PC-3 (cell line): Measurements from ENCODE around the gene MAML3. TPM values are rescaled to one million over a fixed set of nuclear protein-coding genes. Genes with fewer than 3 reads are reported as not detected.

Source experiments
- ATAC-seq: fragments of 200-7000 bp; cut with Tn5 transposase; 2 replicates; pipeline ENCODE4 v1.9.1; 2020; ENCODE audit warnings: mild to moderate bottlenecking, moderate library complexity
- BruUV-seq: library from RNA; stranded (reverse); fragments of 400-500 nt; replicated peaks from 2 replicates; lab custom pipeline; 2021; lab: Mats Ljungman, UMichigan
- CTCF ChIA-PET: fragments of 300-600 bp; sonication (Branson Sonifier 250); formaldehyde crosslinking; loops from one replicate; lab custom pipeline; 2022; ENCODE audit warnings: antibody characterized with exemption; lab: Charles Lee
- POLR2A ChIA-PET: fragments of 300-600 bp; sonication (Branson Sonifier 250); formaldehyde crosslinking; loops from one replicate; lab custom pipeline; 2022; ENCODE audit warnings: antibody characterized with exemption; ENCODE audit not compliant: unreplicated experiment; lab: Charles Lee
- DNase-seq: peaks from one replicate; pipeline ENCODE4 v3.0.0-alpha.2; 2015
- H2AFZ ChIP-seq: fragments of 300-600 bp; sonication (generic); 2 replicates; pipeline ENCODE4 v1.6.0; 2016; ENCODE audit warnings: antibody characterized with exemption, low read length
- H3F3A ChIP-seq: fragments of 300-600 bp; sonication (generic); one replicate; pipeline ENCODE4 v1.6.0; 2017; ENCODE audit warnings: antibody characterized with exemption, low read length, control low read depth, mild to moderate bottlenecking; ENCODE audit not compliant: unreplicated experiment
- H3K27ac ChIP-seq: fragments of 300-600 bp; sonication (generic); 2 replicates; pipeline ENCODE4 v1.5.1; 2016; ENCODE audit warnings: mild to moderate bottlenecking, low read length
- H3K27me3 ChIP-seq: fragments of 300-600 bp; sonication (generic); 2 replicates; pipeline ENCODE4 v1.6.1; 2016; ENCODE audit warnings: low read length, mixed read lengths
- H3K36me3 ChIP-seq: fragments of 300-600 bp; sonication (generic); 2 replicates; pipeline ENCODE4 v1.6.1; 2016; ENCODE audit warnings: low read depth, mixed run types, low read length, mixed read lengths
- H3K4me1 ChIP-seq: fragments of 300-600 bp; sonication (generic); 2 replicates; pipeline ENCODE4 v1.5.1; 2016; ENCODE audit warnings: low read length; ENCODE audit not compliant: insufficient read depth
- H3K4me2 ChIP-seq: fragments of 300-600 bp; sonication (generic); 2 replicates; pipeline ENCODE4 v1.6.0; 2016; ENCODE audit warnings: low read length
- H3K4me3 ChIP-seq: fragments of 300-600 bp; sonication (generic); 2 replicates; pipeline ENCODE4 v1.5.1; 2016; ENCODE audit warnings: mild to moderate bottlenecking, low read length, mixed read lengths
- H3K79me2 ChIP-seq: fragments of 300-600 bp; sonication (generic); 2 replicates; pipeline ENCODE4 v1.6.1; 2017; ENCODE audit warnings: low read length, mixed read lengths
- H3K9ac ChIP-seq: fragments of 300-600 bp; sonication (generic); 2 replicates; pipeline ENCODE4 v1.6.0; 2016; ENCODE audit warnings: mild to moderate bottlenecking, low read length
- H3K9me2 ChIP-seq: fragments of 300-600 bp; sonication (generic); replicated peaks from 2 replicates; pipeline ENCODE4 v1.6.1; 2016; ENCODE audit warnings: mixed run types, low read length, mixed read lengths
- H3K9me3 ChIP-seq: fragments of 300-600 bp; sonication (generic); 2 replicates; pipeline ENCODE4 v1.6.1; 2016; ENCODE audit warnings: low read length, mixed read lengths
- H4K20me1 ChIP-seq: fragments of 300-600 bp; sonication (generic); 2 replicates; pipeline ENCODE4 v1.6.1; 2016; ENCODE audit warnings: low read length, mixed read lengths
- EZH2 ChIP-seq: fragments of 300-600 bp; sonication (generic); IDR thresholded peaks from one replicate; pipeline ENCODE4 v1.6.1; 2017; ENCODE audit warnings: antibody characterized with exemption, mild to moderate bottlenecking, low read length; ENCODE audit not compliant: unreplicated experiment
- EZH2phosphoT487 ChIP-seq: fragments of 300-600 bp; sonication (generic); IDR thresholded peaks from 2 replicates; pipeline ENCODE4 v1.6.1; 2018; ENCODE audit warnings: mild to moderate bottlenecking, antibody characterized with exemption, low read length, borderline replicate concordance
- intact Hi-C: fragments of 100-400 bp; cut with micrococcal nuclease; formaldehyde crosslinking; loops from 2 replicates; pipeline ENCODE4 v1.9.0; 2023
- total RNA-seq: library from RNA; depleted of rRNA; stranded (reverse); fragments of >200 nt; gene quantifications from 2 replicates; pipeline ENCODE4 v1.2.3, GENCODE V29; 2014
- TF ChIP-seq, protein P1 (sequence below): fragments of 300-600 bp; sonication (generic); conservative IDR thresholded peaks from 2 replicates; pipeline ENCODE4 v1.5.1; 2017; ENCODE audit warnings: antibody characterized with exemption, low read depth, mild to moderate bottlenecking, low read length

Gene MAML3
- total RNA-seq, 1 experiment from 2014 or later = 4.3 TPM

GRCh38 chr4:139865537-139865936, 288.4 kb downstream of the MAML3 start:
- CTCF ChIA-PET = interaction anchor here (0.7 kb wide), 1 partner anchor 48 kb away, joined by 8 read pairs; no protein-coding TSS in a partner anchor
- Histone ChIP-seq H3K9ac (no peak overlapping the region), H3K9me2 (no peaks in the 10 kb centered on the region), H3K79me2 (no peaks in the 10 kb centered on the region), H3K4me3 (no peak overlapping the region), H4K20me1 (no peaks in the 10 kb centered on the region), H2AFZ (no peak overlapping the region), H3K27me3 (no peaks in the 10 kb centered on the region), H3K4me1 (peaks cover 8% of the 10 kb centered on the region), H3K4me2 (no peak overlapping the region), H3K9me3 (no peaks in the 10 kb centered on the region), H3K36me3 (no peaks in the 10 kb centered on the region), H3K27ac (no peak overlapping the region), H3F3A (no peaks in the 10 kb centered on the region)
- BruUV-seq = no TSS peak
- no peak for ATAC-seq
- no peak for DNase-seq
- no peak for TF ChIP-seq EZH2
- POLR2A ChIA-PET = no interaction called here
- intact Hi-C loops = loop anchor here (10.0 kb wide), 1 partner anchor 139 kb away; no protein-coding TSS in a partner anchor

DNA sequence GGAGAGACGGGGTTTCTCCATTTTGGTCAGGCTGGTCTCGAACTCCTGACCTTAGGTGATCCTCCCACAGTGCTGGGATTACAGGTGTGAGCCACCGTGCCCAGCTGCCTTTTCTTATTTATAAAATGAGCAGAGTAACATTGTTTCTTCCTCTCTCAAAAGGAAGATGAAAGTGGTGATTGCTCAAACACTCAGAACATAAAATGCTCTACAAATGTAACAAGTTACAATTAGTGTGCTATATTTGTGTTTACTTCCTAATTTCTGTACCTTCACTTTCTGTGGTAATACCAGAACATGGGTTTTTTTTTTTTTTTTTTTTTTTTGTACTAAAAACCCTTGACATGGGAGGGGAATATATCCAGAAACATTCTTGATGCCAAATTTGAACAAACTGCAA, 290.5 kb downstream of the MAML3 start:
- H3K9me2 ChIP-seq = no peaks in the 10 kb centered on the region
- no TSS peak for BruUV-seq
- H3K79me2 ChIP-seq = no peaks in the 10 kb centered on the region
- H2AFZ ChIP-seq = no peak overlapping the region
- DNase-seq = no peak
- no peaks in the 10 kb centered on the region for H3K9me3 ChIP-seq
- H3K4me1 ChIP-seq = peaks cover 8% of the 10 kb centered on the region
- no peak overlapping the region for H3K9ac ChIP-seq
- H4K20me1 ChIP-seq = no peaks in the 10 kb centered on the region
- ChIA-PET POLR2A (interaction anchor here (0.7 kb wide), 1 partner anchor 198 kb away, joined by 35 read pairs; the partner anchor contains the start of gene MGST2), CTCF (no interaction called here)
- H3K4me3 ChIP-seq = no peak overlapping the region
- intact Hi-C loops = loop anchor here (10.0 kb wide), 1 partner anchor 141 kb away; no protein-coding TSS in a partner anchor
- H3K27ac ChIP-seq = no peak overlapping the region
- ATAC-seq = no peak
- H3F3A ChIP-seq = no peaks in the 10 kb centered on the region
- H3K36me3 ChIP-seq = no peaks in the 10 kb centered on the region
- no peaks in the 10 kb centered on the region for H3K27me3 ChIP-seq
- TF ChIP-seq, protein P1, sequence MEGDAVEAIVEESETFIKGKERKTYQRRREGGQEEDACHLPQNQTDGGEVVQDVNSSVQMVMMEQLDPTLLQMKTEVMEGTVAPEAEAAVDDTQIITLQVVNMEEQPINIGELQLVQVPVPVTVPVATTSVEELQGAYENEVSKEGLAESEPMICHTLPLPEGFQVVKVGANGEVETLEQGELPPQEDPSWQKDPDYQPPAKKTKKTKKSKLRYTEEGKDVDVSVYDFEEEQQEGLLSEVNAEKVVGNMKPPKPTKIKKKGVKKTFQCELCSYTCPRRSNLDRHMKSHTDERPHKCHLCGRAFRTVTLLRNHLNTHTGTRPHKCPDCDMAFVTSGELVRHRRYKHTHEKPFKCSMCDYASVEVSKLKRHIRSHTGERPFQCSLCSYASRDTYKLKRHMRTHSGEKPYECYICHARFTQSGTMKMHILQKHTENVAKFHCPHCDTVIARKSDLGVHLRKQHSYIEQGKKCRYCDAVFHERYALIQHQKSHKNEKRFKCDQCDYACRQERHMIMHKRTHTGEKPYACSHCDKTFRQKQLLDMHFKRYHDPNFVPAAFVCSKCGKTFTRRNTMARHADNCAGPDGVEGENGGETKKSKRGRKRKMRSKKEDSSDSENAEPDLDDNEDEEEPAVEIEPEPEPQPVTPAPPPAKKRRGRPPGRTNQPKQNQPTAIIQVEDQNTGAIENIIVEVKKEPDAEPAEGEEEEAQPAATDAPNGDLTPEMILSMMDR = no peak
- TF ChIP-seq EZH2 (no peak), EZH2phosphoT487 (no peak)
- no peak overlapping the region for H3K4me2 ChIP-seq

DNA sequence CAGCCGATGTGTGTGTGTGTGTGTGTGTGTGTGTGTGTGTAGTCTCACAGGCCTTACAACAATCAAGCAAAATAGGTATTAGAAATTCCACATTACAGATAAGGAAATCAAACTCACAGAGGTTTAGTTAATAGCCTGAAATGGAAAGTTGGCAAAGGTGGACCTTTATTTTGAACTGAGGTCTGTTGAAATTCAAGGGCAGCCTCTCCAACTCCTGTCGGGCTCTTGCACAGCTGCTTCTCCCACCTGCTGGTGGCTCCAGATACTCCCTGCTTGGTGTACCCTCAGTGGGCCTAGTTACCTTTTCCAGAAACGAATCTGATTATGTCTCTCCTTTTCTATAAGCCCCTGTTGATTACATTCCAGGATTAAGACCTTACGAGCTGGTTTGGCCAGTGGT, 292.5 kb downstream of the MAML3 start:
- Histone ChIP-seq H3K36me3 (no peaks in the 10 kb centered on the region), H3K4me1 (peaks cover 19% of the 10 kb centered on the region), H3K27ac (no peak overlapping the region), H3K9ac (no peak overlapping the region), H3K4me2 (no peak overlapping the region), H3K9me2 (no peaks in the 10 kb centered on the region), H3K79me2 (no peaks in the 10 kb centered on the region), H3K9me3 (no peaks in the 10 kb centered on the region), H3K4me3 (no peak overlapping the region), H4K20me1 (no peaks in the 10 kb centered on the region), H3K27me3 (no peaks in the 10 kb centered on the region), H2AFZ (no peak overlapping the region), H3F3A (no peaks in the 10 kb centered on the region)
- DNase-seq (no peak), ATAC-seq (no peak)
- CTCF ChIA-PET = no interaction called here
- no TSS peak for BruUV-seq
- POLR2A ChIA-PET = no interaction called here
- TF ChIP-seq EZH2phosphoT487 = no peak
- TF ChIP-seq EZH2 = no peak
- TF ChIP-seq, protein P1 = no peak
- intact Hi-C loops = loop anchor here (10.0 kb wide), 1 partner anchor 143 kb away; no protein-coding TSS in a partner anchor
